CD4-positive, alpha-beta T cell treated with Interleukin-21 for 1 hour (primary cell): ENCODE measurements around the gene TFDP1.
A peak's percentile ranks its signal among the peaks of the same experiment; 100 is the strongest.

Experiments
- DNase-seq: peaks from one replicate; pipeline ENCODE4 v3.0.0-alpha.2; 2020

TFDP1 gene

DNA sequence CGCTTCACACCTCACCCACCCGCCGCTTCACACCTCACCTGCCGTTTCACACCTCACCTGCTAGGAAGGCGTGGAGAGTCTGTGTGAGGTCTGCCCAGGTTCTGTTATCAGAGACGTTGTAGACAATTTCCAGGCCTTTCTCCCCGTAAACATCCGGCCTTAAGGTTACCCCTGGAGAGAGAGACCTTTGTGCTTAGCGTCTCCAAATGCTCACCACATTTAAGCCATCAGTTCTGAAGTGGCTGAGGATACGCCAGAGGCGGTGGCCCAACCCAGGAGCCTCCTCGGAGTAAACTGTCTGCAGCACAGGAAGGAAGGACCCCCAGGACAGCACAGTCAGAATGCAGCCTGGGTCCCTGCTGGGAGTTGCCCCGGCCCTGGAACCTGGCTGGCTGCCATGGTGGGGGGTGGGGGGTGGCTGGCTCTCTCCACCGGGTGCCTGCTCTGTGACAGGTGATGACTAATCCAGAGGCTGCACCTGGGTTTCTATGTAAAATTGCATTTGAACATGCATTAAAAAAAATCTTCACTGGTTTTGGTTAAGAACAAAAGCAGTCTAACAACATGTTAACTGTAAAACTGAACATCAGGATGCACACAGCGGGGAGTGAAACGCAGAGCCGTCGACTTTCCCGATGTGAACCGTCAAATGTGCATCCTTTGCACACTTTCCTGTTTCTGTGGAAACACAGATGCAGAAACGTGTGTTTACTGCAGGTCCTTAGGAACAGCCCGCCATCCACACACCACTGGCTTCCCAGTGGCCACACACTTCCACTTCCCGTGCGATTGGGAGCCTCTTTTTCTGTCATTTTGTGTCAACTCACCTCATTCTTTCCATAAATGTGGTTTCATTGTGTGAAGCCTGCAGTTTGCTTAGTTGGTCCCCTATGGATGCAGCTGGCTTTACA lies 69.0 kb downstream of the TFDP1 start:
- peak; percentile 16 for DNase-seq

DNA sequence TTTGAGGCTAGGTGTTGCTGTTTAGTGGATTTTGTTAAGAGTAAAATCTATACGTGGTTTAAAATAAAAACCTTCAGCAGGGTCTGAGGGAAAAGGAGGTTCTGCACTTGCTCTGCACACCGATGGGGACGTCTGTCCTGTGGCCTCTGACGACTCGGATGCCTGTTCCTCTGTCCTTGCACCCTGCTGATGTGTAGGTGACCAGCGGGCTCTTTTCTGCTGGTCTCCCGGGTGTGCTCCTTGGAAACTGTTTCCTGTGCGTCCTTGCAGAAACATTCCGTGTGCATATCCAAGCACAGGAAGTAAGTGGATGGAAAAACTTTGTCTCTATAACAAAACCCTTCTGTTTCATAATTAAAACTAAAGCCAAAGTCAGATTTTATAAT lies 69.6 kb downstream of the TFDP1 start:
- DNase-seq: no peak

DNA sequence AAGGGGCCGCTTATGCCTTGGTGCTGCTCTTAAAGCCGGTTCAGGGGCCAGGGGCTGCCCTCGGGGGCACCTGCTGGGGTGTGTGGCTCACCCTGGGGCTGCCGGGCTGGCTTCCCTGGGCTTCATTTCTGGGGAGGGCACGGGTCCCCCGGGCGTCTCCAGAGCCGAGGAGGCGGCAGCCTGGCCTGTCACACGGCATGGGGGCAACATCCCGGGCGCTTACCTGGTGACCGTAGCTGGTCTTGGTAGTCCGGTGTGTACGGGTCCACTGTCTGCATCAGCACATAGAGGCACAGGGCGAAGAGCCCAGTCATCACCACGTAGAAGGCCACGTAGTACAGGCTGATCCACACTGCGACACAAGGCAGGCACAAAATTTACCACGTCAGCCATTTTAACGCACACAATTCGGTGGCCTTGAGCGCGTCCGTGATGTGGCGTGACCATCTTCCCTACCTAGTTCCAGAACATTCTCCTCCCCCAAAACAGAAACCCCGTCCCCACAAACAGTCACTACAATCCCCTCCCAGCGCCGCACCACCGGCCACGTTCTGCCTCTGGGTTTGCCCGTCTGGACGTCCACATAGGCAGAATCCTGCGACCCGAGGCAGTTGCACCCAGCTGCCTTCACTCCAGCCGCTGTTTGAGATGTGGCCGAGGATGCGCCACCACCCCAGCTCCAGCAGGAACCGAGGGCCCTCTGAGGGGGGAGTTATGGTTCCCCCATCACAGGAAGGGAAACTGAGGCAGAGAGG lies 70.2 kb downstream of the TFDP1 start:
- DNase-seq: no peak

DNA sequence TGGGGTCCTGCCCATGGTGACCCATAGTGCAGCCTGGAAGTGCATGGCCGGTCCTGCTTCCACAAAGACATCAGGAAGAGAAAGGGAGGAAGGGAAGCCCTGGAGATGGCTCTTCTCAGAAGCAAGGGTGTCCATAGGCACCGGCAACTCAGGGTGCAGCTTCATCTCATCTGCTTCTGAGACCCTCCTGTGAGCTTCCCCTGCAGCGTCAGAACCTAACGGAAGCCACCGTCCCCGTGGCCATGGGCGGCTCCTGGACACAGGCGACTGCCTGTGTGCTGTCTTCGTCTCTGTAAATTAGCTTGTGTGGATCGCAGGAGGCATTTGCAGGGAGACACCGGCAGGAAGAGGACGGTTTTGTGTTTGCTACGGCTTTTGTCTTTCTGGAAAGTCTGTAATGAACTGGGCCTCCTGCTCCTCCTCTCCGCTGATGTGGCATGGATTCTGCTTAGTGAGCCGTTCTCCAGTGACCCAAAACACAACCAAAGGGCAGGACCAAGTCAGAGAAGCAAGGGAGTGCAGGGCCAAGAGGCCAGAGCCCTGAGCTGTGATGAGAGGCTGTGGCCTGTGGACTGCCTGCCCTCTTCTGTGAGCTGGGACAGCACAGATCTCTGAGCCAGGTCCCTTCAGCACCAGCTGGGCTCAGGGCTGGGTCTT lies 70.9 kb downstream of the TFDP1 start:
- no peak for DNase-seq

DNA sequence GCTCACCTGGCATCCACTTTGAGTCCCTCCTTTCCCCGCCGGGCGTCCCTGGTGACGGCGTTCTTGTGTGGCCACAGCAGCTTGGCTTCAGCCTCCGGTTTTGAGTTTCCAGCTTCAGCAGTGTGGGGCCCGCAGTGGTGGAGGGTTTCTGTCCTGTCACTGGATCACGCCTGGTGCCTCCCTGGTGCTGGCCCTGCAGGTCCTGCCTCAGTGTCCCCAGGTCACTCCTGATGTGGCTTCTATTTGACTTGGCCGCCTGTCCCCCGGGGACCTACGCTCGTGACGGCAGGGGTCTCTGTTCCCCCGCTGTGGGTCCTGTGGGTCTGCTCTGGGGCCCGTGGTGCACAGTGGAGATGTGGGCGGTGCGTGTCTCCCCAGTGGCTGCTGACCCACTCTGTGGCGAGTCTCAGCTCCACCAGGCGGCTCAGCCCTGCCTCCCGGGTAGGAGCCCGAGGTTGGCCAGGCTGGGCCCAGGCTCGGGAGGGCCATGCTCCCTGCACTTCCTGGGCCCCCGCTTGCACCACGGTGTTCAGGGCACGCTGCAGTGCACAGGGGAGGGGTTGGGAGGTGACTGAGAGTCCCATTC lies 71.5 kb downstream of the TFDP1 start:
- no peak for DNase-seq

DNA sequence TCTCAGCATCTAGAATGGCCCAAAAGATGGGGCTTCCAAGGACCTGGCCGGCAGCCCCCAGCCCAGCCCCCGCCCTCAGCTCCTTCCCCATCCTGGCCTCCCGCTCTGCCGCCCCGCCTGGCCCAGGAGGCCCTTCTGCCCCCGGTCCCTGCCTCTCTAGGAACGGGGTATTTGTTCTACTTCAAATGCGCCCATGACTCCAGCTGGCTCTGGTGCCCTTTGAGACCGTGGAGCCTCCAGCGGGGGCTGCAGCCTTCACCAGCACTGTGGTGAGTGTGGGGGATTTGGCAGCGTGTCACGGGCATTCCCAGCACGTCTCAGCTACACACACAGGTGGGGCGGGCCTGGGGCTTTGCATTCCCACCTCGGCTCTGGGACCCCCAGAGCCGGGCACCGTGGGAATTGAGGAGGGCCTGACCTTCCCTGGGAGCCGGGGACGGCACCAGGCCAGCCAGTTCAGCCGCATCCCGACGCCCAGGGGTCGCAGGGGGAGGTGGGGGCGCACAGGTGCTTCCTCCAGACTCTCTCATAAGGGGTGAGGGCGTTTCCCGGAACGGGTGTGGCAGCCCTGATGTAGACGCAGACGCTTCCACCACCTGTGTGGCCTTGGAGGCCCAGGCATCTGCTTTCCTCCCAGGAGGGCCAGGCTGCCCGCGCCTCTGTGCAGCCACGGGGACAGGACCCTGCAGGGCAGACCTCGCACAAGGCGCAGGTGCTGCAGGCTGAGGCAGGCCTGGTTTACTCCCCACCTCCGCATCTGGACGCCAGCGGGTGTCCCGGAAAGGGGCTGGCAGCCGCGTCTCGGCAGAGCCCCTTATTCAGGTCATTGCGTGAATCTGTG lies 72.5 kb downstream of the TFDP1 start:
- DNase-seq: no peak

DNA sequence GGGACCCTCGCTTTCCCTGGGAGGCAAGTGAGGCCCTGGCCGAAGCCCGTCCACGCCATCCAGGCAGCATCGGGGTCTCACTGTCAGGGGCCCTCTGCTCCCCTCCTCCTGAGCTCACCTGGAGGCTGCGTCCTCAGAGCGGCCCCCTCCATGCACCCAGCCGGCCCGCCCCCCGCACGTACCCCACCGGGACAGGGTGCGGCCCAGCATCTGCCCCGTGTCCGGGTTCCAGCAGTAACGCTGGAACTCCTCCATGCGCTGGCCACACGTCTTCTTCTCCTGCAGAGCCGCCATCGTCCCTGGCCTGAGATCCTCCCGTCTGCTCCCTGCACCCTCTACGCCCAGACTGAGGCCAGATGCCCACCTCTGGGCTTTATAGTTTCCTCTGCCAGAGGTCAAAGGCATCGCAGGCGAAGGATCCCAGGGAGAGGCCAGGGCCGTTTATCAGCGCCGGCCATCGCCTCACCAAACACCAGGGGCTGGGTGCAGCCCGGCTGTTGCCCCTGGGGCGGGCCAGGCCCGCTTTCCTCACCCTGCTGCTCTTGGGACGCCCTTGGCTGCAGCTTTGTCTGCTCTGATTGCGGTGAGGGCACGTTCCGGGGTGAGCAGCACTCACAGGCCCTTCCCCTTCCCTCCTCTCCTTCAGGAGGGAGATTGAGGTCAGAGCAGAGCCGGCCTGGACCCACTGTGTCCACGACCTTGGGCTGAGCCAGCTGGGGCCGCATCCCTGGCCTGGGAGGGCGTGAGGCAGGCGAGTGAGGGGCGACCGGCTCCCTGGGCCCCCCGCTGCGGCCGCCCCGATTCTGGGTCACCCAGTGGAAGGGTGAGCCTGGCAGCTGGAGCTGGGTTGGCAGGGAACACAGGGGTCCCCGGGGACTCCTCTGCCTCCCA lies 73.5 kb downstream of the TFDP1 start, which contains the start of gene ATP4B:
ATP4B (minus strand) TSS at position 348 of the 891 bp plus-strand sequence; CDS start at position 294, 54 bp downstream.
- no peak for DNase-seq

DNA sequence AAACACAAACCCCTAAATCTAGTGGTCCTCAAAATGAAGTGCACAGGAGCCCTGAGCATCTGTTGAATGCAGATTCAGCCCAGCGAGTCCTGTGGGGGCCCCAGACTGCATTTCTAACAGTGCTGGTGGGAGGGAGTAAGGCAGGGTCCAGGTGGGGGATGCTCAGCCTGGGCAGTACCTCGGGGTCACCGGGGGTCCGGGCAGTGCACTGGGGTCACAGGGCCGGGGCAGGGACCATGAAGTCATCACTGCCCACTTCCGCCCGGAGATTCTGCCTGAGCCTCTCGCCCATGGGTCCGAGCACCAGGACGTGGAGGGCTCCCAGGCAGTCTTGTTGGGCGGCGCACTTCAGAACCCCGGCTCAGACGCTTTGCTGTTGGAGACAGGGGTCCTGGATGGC lies 74.3 kb downstream of the TFDP1 start:
- DNase-seq: no peak

DNA sequence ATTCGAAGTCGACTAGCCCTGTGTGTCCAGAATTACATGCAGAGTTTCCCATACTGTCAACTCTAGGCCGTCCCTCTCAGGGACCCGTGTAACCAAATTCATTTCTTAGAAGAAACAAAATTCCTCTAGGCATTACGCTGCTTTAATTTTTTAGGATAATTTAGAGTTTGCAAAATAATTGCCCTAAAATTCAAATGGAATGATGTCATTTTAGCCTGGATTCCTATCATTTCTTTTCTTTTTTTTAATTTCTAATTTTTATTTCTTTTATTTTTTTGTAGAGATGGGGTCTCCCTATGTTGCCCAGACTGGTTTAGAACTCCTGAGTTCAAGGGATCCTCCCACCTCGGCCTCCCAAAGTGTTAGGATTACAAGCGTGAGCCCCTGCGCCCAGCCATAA lies 74.8 kb downstream of the TFDP1 start:
- DNase-seq: no peak

DNA sequence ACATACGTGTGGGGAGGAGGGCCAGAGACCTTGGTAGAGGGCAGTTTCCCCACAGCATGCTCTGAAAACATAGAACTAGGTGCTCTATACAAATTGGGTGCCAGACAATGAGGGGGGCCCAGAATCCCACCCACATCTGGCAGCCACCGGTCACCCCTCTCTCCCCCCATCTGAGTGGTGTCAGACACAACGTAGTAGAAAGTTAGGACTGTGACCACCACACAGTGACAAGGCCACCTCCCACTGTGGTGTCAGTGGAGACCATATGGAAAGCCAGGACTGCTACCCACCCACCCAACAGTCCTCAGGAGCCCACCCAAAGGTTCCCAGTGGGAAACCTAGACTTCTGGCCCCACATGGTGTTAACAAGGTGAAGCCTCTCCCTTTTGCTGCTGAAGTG lies 75.5 kb downstream of the TFDP1 start:
- DNase-seq: no peak

DNA sequence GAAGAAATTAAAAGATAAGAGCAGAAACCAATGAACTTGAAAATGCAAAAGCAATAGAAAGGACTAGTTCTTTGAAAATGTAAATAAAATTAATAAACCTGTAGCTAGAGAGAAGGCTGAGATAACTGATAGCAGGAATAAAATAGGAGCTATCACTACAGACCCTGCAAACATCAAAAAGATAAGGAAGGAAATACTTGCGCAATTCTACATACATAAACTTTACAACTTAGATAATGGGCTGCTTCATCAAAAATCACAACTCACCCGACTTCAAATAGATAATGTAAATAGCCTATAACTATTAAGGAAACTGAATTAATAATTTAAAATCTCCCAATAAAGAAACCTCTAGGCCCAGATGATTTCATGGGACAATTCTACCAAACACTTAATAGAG lies 77.0 kb downstream of the TFDP1 start:
- no peak for DNase-seq

DNA sequence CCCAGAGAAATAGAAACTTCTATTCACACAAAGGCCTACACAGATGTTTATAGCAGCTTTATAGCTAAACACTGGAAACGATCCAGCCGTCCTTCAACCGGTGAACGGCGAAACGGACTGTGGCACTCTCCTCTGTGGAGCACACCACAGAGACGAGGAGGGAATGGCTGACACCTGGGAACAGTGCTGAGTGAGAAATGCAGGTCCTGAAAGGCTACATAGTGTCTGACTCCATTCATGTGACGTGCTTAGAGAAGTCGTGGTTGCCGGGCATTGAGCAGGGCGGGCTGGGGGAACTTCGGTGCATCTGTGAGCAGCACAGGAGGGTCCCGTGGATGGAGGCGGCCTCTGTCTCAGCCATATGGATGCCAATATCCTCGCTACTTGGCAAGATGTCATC lies 79.4 kb downstream of the TFDP1 start:
- DNase-seq: no peak

DNA sequence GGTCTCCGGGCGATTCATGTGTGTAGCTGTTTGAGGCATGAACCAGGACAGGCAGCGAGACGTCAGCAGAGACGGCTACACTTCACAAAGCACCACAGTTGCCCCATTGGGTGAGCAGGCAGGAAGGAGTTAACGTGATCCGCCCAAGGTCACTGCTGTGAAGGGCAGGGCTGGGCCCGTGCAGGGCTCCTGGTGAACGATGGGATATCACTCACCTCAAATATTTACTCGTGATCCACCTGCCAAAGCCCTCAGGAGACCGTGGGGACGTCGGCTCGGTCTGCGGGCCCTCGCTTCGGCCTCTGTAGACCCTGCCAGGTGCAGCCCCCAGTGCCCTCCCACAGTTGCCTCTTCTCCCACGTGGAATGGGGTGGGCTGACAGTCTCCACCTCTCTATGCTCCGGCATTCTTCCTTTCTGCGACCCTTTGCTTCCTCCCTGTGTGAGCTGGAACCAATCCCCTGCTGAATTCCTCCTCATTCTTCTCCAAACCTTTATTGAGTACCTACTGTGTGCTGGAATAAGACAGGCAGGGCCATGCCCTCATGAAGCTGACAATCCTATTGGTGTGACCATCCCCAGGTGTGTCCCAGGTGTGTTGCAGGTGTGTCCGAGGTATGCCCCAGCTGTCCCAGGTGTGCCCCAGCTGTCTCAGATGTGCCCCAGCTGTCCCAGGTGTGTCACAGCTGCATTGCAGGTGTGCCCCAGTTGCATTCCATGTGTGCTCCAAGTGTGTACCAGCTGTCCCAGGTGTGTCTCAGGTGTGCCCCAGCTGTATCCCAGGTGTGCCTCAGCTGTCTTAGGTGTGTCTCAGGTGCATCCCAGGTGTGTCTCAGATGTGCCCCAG lies 80.4 kb downstream of the TFDP1 start:
- DNase-seq: no peak

DNA sequence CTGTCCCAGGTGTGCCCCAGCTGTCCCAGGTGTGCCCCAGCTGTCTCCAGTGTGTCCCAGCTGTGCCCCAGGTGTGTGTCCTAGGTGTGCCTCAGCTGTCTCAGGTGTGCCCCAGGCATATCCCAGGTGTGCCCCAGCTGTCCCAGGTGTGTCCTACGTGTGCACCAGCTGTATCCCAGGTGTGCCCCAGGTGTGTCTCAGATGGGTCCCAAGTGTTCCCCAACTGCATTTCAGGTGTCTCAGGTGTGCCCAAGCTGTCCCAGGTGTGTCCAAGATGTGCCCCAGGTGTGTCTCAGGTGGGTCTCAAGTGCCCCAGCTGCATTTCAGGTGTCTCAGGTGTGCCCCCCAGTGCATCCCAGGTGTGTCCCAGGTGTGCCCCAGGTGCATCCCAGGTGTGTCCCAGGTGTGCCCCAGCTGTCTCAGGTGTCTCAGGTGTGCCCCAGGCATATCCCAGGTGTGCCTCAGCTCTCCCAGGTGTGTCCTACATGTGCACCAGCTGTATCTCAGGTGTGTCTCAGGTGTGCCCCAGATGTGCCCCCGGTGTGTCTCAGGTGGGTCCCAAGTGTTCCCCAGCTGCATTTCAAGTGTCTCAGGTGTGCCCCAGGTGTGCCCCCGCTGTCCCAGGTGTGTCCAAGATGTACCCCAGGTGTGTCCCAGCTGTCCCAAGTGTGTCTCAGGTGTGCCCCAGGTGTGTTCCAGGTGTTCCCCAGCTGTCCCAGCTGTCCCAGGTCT lies 81.2 kb downstream of the TFDP1 start:
- DNase-seq: no peak

DNA sequence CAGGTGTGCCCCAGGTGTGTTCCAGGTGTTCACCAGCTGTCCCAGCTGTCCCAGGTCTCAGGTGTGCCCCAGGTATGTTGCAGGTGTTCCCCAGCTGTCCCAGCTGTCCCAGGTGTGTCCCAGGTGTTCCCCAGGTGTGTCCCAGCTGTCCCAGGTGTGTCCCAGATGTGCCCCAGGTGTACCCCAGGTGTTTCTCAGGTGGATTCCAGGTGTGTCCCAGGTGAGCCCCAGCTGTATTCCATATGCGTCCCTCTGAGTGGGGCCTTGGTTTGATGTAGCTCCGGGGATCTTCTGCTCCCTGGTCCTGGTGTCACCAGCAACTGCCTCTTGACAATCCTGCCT lies 81.7 kb downstream of the TFDP1 start:
- DNase-seq: no peak

DNA sequence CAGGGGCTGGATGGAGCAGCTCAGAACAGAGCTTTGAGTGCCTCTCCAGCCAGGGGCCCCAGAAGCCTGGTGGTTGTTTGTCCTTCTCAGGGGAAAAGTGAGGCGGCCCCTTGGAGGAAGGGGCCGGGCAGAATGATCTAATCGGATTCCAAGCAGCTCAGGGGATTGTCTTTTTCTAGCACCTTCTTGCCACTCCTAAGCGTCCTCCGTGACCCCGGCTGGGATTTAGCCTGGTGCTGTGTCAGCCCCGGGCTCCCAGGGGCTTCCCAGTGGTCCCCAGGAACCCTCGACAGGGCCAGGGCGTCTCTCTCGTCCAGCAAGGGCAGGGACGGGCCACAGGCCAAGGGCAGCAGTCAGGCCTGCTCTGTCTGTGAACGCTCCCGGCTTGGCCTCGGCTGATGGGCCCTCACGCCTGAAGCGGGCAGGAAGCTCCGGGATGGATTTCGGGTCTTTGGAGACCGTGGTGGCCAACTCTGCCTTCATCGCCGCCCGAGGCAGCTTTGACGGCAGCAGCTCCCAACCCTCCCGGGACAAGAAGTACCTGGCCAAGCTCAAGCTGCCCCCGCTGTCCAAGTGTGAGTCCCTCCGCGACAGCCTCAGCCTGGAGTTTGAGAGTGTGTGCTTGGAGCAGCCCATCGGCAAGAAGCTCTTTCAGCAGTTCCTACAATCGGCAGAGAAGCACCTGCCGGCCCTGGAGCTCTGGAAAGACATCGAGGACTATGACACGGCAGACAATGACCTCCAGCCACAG lies 82.6 kb downstream of the TFDP1 start, which contains the start of gene GRK1:
GRK1 (plus strand) TSS at position 269 of the 751 bp plus-strand sequence; CDS start at position 437, 168 bp downstream.
- DNase-seq: no peak

DNA sequence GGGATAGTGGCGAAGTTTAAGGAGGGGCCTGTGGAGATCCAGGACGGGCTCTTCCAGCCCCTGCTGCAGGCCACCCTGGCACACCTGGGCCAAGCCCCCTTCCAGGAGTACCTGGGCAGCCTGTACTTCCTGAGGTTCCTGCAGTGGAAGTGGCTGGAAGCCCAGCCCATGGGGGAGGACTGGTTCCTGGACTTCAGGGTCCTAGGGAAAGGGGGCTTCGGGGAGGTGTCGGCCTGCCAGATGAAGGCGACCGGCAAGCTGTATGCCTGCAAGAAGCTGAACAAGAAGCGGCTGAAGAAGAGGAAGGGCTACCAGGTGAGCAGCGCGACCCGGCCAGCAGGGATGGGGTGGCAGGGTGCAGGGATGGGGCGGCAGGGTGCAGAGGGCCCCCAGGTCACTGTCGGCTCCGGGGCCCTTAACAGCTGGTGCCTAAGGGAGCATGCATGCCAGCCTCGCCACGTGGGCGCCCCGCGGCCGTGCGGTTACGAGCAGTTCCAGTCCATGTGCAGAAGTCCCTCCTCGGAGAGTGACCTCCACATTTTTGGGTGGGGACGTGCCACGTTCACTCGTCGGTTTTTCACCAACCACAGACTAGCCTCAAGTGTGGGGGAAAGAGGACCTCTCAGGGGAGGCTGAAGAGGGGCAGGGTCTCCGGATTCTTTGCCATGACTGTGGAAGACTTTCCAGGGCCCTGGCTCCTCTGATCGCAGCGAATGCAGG lies 83.4 kb downstream of the TFDP1 start:
- no peak for DNase-seq

DNA sequence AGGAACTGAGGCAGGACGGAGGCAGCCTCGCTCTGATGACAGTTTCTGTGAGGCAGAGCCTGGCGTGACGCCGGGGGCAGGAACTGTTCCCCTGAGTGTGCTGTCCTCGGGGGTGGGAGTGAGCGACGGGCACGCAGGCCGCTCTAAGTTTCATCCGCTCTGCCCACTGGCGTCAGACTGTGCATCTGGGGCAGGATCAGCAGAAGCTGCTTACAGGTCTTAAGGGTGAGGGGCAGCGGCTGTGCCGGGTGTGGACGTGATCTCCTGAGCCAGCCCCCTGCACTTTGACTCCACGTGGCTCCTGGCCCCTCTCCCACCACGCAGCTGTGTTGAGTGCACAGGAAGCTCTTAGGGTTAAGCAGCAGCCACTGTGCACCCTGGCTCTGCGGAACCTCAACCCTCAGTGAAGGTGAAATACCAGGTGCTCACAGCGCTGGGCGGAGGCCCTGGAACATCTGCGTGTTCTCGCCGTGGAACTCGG lies 84.0 kb downstream of the TFDP1 start:
- DNase-seq: no peak
